ENCODE measurements around the gene ANKMY1.

GRCh38 chr2:240601061-240601830, 43.5 kb upstream of the ANKMY1 start:
- no peak for TF ChIP-seq CTCF (conservative IDR thresholded peaks at IDR 0.05 in 1 of 2, IDR thresholded peaks at IDR 0.05 in 1 of 2; ENCODE audit: extremely low read depth in 1 of 2, insufficient read depth in 1 of 2, low read depth in 1 of 2, low read length in 2 of 2)
- no peak for TF ChIP-seq EZH2 (IDR thresholded peaks at IDR 0.05; ENCODE audit: borderline replicate concordance, low read length)

All from mammary epithelial cell (primary cell).